ENCODE measurements around the gene SLC25A29. TPM values are rescaled to one million over a fixed set of nuclear protein-coding genes. Genes with fewer than 3 reads are reported as not detected.

The SLC25A29 gene
- total and polyA plus RNA-seq, 2 of the 13 experiments (the other 11 are each of a cell fraction or from before 2014, with no cell fraction given) = 12.2 to 17.2 TPM

GRCh38 chr14:100303925-100304324 lies 2.3 kb downstream of the SLC25A29 start:
- H3K36me3 ChIP-seq (replicated peaks in 1 of 2; ENCODE audit: control insufficient read depth in 1 of 2, insufficient read depth in 2 of 2, low read length in 2 of 2) = no peaks in the 10 kb centered on the region
- no peak overlapping the region for H3K27ac ChIP-seq (ENCODE audit: extremely low read length, insufficient read depth, low read length)
- ChIA-PET CTCF (ENCODE audit: low intra/inter-chr PET ratio, low total read pairs) (interaction anchor here (1.4 kb wide), 1 partner anchor 73 kb away, joined by 14 read pairs; the partner anchor contains the start of gene WDR25), POLR2A (interaction anchor here (0.9 to 1.1 kb wide), 3 partner anchors 10 to 72 kb away, joined by 3 to 4 read pairs (median 3); no protein-coding TSS in a partner anchor)
- ATAC-seq = no peak
- no peak overlapping the region for H3K4me3 ChIP-seq (replicated peaks in 1 of 3; ENCODE audit: insufficient read depth in 1 of 3, low read depth in 2 of 3, low read length in 3 of 3)
- no TSS peak for BruUV-seq (replicated peaks)
- H3K9ac ChIP-seq (ENCODE audit: insufficient read depth, low read depth, low read length) = no peak overlapping the region
- no peak for FAIRE-seq
- intact Hi-C loops (cut with micrococcal nuclease; ENCODE audit: unreplicated experiment) (loop anchor here (2.0 kb wide), 1 partner anchor 13 kb away; no protein-coding TSS in a partner anchor), in situ Hi-C loops (cut with HindIII; ENCODE audit: extremely low pct_ligation_motif_present, low pct_unique_long_range_greater_than_20kb) (no loop called here)
- DNase-seq (ENCODE audit: low spot score) = no peak
- peaks cover 40% of the 10 kb centered on the region for H3K4me1 ChIP-seq (ENCODE audit: insufficient read depth, low read length)
- H4K20me1 ChIP-seq (ENCODE audit: insufficient read depth, low read length) = no peaks in the 10 kb centered on the region; the same call in 1 of the 2 replicates
- no peak overlapping the region for H3K4me2 ChIP-seq (ENCODE audit: low read depth, low read length)
- no peaks in the 10 kb centered on the region; a peak in 1 of 5 replicates for H3K27me3 ChIP-seq (ENCODE audit: control insufficient read depth in 1 of 2, insufficient read depth in 2 of 2, low read length in 2 of 2)
- no CpG with 5 or more reads among the region's 4 CpGs for WGBS (ENCODE audit: low lambda C conversion rate)
- no peaks in the 10 kb centered on the region for H3K9me3 ChIP-seq (ENCODE audit: low read length)
- H3K79me2 ChIP-seq (ENCODE audit: insufficient read depth, low read length) = no peaks in the 10 kb centered on the region
- H2AFZ ChIP-seq (ENCODE audit: low read length) = no peak overlapping the region
- TF ChIP-seq ZNF431 (CRISPR knock-in tag; IDR thresholded peaks at IDR 0.05; ENCODE audit: borderline replicate concordance, low read depth) (no peak), RORA (CRISPR knock-in tag; IDR thresholded peaks at IDR 0.05) (no peak), CREBL2 (CRISPR knock-in tag; IDR thresholded peaks at IDR 0.05; ENCODE audit: borderline replicate concordance) (no peak), RBM22 (optimal IDR thresholded peaks at IDR 0.05; ENCODE audit: low read length) (no peak), ZNF567 (CRISPR knock-in tag; IDR thresholded peaks at IDR 0.05; ENCODE audit: borderline replicate concordance) (no peak), PITX1 (CRISPR knock-in tag; IDR thresholded peaks at IDR 0.05) (no peak), MED13 (CRISPR knock-in tag; IDR thresholded peaks at IDR 0.05) (no peak), CREB1 (IDR thresholded peaks at IDR 0.05) (no peak), CREB1 (CRISPR knock-in tag; IDR thresholded peaks at IDR 0.05) (no peak), KAT2B (IDR thresholded peaks at IDR 0.05; ENCODE audit: borderline replicate concordance, low read depth, low read length) (no peak)
